Fibroblast of lung (primary cell): Measurements from ENCODE around the gene AOC3.
"Not testable (repeated sequence)": the region's sequence is repeated elsewhere in the genome, so short reads cannot be mapped to it uniquely, and the experiment has no call there.

ENCODE experiments used
- EZH2 ChIP-seq: IDR thresholded peaks from 2 replicates; pipeline ENCODE4 v1.5.1; 2012; ENCODE audit warnings: low read length, control low read depth, mild to moderate bottlenecking; ENCODE audit errors: missing control alignments
- TF ChIP-seq, protein P1 (sequence below), 2 donors: IDR thresholded peaks in 1 of 2; conservative IDR thresholded peaks in 1 of 2; 1 replicate in 1 of 2; 2 replicates in 1 of 2; pipeline ENCODE4 v1.5.1; 2011 to 2012; ENCODE audit warnings: low read length in 2 of 2, control low read depth in 1 of 2, inconsistent platforms in 1 of 2, low read depth in 1 of 2, mild to moderate bottlenecking in 1 of 2

DNA sequence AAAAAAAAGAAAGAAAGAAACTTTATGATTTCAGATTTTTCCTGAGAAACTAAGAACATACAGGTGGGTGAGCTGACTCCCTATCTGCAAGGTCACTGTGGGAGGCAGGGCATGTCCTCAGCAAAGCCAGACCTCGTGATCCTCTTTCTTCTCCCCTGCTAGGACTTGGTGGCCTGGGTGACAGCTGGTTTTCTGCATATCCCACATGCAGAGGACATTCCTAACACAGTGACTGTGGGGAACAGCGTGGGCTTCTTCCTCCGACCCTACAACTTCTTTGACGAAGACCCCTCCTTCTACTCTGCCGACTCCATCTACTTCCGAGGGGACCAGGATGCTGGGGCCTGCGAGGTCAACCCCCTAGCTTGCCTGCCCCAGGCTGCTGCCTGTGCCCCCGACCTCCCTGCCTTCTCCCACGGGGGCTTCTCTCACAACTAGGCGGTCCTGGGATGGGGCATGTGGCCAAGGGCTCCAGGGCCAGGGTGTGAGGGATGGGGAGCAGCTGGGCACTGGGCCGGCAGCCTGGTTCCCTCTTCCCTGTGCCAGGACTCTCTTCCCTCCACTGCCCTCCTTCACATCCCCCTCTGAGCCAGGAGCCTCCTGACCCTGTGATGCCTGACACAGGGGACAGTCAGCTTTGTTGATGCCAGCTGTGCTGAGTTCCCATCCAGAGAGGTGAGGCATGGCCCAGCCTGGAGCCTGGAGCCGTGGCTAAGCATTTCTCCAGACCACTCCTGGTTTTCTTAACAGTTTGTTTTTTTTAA, 23.1 kb downstream of the AOC3 start:
- TF ChIP-seq, protein P1, sequence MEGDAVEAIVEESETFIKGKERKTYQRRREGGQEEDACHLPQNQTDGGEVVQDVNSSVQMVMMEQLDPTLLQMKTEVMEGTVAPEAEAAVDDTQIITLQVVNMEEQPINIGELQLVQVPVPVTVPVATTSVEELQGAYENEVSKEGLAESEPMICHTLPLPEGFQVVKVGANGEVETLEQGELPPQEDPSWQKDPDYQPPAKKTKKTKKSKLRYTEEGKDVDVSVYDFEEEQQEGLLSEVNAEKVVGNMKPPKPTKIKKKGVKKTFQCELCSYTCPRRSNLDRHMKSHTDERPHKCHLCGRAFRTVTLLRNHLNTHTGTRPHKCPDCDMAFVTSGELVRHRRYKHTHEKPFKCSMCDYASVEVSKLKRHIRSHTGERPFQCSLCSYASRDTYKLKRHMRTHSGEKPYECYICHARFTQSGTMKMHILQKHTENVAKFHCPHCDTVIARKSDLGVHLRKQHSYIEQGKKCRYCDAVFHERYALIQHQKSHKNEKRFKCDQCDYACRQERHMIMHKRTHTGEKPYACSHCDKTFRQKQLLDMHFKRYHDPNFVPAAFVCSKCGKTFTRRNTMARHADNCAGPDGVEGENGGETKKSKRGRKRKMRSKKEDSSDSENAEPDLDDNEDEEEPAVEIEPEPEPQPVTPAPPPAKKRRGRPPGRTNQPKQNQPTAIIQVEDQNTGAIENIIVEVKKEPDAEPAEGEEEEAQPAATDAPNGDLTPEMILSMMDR (conservative IDR thresholded peaks at IDR 0.05 in 1 of 2, IDR thresholded peaks at IDR 0.05 in 1 of 2; ENCODE audit: low read depth in 1 of 2, low read length in 2 of 2), result not testable (repeated sequence)
- not testable (repeated sequence) for TF ChIP-seq EZH2
